Testis (tissue), 2 donors: Measurements from ENCODE around the gene ROPN1B.
"Not testable (repeated sequence)": the region's sequence is repeated elsewhere in the genome, so short reads cannot be mapped to it uniquely, and the experiment has no call there.

ENCODE experiments used
- CTCF ChIP-seq, 3 experiments: fragments of 450-650 bp in 2 of 3; fragments of 200-600 bp in 1 of 3; sonication (generic) in 1 of 3; IDR thresholded peaks; one replicate each; pipeline ENCODE4 v1.5.1; 2016 to 2019; ENCODE audit warnings: antibody characterized with exemption in 3 of 3, mild to moderate bottlenecking in 2 of 3, moderate library complexity in 1 of 3
- POLR2A ChIP-seq: fragments of 450-650 bp; IDR thresholded peaks from one replicate; pipeline ENCODE4 v1.6.1; 2017; ENCODE audit warnings: antibody characterized with exemption, mild to moderate bottlenecking, moderate library complexity

- TF ChIP-seq CTCF (IDR thresholded peaks at IDR 0.05); POLR2A: not testable (repeated sequence)
These were observed 43.3 kb upstream of the ROPN1B start for GRCh38 chr3:125925727-125926126.
